Erythroblast (primary cell): ENCODE measurements around the gene CDYL.

Experiments used
- GATA1 ChIP-seq: IDR thresholded peaks from 2 replicates; pipeline ENCODE4 v1.6.1; 2011; ENCODE audit warnings: low read depth, mild to moderate bottlenecking, control low read depth, low read length, moderate library complexity
- POLR2A ChIP-seq: IDR thresholded peaks from 2 replicates; pipeline ENCODE4 v1.6.1; 2011; ENCODE audit warnings: mild to moderate bottlenecking, low read length

- TF ChIP-seq POLR2A = no peak
- TF ChIP-seq GATA1 = no peak
Measured at GRCh38 chr6:4751823-4752464, 24.3 kb upstream of the CDYL start.
